HG03064 (cell line): ENCODE results near the gene HDGFL2.
A peak's percentile ranks its signal among the peaks of the same experiment; 100 is the strongest.

Experiments used
- ATAC-seq: cut with Tn5 transposase; IDR thresholded peaks from one replicate; pipeline ENCODE4 v1.9.1; 2021; ENCODE audit warnings: low read depth; ENCODE audit not compliant: unreplicated experiment

The HDGFL2 gene

GRCh38 chr19:4464815-4465581, 7.1 kb upstream of the HDGFL2 start:
- ATAC-seq: no peak

- no peak for ATAC-seq
Measured at GRCh38 chr19:4467835-4468234, 4.3 kb upstream of the HDGFL2 start.

- peak; percentile 80 for ATAC-seq
Measured at GRCh38 chr19:4471403-4472173, 509 bp upstream of the HDGFL2 start.

- no peak for ATAC-seq
Measured at GRCh38 chr19:4473011-4473762, 1.1 kb downstream of the HDGFL2 start.

GRCh38 chr19:4473763-4474513, 1.8 kb downstream of the HDGFL2 start:
- no peak for ATAC-seq

GRCh38 chr19:4474514-4475022, 2.5 kb downstream of the HDGFL2 start:
- no peak for ATAC-seq

GRCh38 chr19:4477034-4477801, 5.1 kb downstream of the HDGFL2 start:
- ATAC-seq: no peak

GRCh38 chr19:4482721-4483364, 10.7 kb downstream of the HDGFL2 start:
- no peak for ATAC-seq

- no peak for ATAC-seq
Measured at GRCh38 chr19:4483385-4483784, 11.3 kb downstream of the HDGFL2 start.

GRCh38 chr19:4487572-4487971, 15.5 kb downstream of the HDGFL2 start:
- no peak for ATAC-seq

GRCh38 chr19:4488496-4488895, 16.4 kb downstream of the HDGFL2 start:
- ATAC-seq: no peak

- no peak for ATAC-seq
Measured at GRCh38 chr19:4491446-4491845, 19.3 kb downstream of the HDGFL2 start.

- ATAC-seq: no peak
Measured at GRCh38 chr19:4492337-4493103, 20.4 kb downstream of the HDGFL2 start.

- no peak for ATAC-seq
Measured at GRCh38 chr19:4493104-4493928, 21.2 kb downstream of the HDGFL2 start.

GRCh38 chr19:4493929-4494690, 22.0 kb downstream of the HDGFL2 start:
- ATAC-seq: no peak

- ATAC-seq: no peak
Measured at GRCh38 chr19:4494691-4495064, 22.6 kb downstream of the HDGFL2 start.

GRCh38 chr19:4495471-4495870, 23.4 kb downstream of the HDGFL2 start:
- ATAC-seq: no peak
